ENCODE data around the gene FAM184A.

DNA sequence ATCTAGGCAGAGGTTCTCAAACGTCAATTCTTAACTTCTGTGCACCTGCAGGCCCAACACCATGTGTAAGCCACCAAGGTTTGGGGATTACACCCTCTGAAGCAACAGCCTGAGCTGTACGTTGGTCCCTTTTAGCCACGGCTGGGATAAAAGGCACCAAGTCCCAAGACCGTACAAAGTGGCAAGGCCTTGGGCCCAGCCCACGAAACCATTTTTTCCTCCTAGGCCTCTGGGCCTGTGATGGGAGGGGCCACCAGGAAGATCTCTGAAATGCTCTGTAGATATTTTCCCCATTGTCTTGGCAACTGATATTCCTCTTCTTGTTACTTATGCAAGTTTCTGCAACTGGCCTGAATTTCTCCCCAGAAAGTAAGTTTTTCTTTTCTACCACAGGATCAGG is 4.5 kb upstream of the FAM184A start:
- no peak for TF ChIP-seq ZNF114 (CRISPR knock-in tag; IDR thresholded peaks at IDR 0.05)
- TF ChIP-seq, protein P1, sequence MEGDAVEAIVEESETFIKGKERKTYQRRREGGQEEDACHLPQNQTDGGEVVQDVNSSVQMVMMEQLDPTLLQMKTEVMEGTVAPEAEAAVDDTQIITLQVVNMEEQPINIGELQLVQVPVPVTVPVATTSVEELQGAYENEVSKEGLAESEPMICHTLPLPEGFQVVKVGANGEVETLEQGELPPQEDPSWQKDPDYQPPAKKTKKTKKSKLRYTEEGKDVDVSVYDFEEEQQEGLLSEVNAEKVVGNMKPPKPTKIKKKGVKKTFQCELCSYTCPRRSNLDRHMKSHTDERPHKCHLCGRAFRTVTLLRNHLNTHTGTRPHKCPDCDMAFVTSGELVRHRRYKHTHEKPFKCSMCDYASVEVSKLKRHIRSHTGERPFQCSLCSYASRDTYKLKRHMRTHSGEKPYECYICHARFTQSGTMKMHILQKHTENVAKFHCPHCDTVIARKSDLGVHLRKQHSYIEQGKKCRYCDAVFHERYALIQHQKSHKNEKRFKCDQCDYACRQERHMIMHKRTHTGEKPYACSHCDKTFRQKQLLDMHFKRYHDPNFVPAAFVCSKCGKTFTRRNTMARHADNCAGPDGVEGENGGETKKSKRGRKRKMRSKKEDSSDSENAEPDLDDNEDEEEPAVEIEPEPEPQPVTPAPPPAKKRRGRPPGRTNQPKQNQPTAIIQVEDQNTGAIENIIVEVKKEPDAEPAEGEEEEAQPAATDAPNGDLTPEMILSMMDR (conservative IDR thresholded peaks at IDR 0.05; ENCODE audit: low read depth in 2 of 2): no peak

Measured in GM23338 (cell line).